Liver (tissue), 9 donors: ENCODE measurements around the gene EFNA2. TPM values are rescaled to one million over a fixed set of nuclear protein-coding genes. Genes with fewer than 3 reads are reported as not detected.

Experiments used
- DNase-seq: peaks from one replicate; pipeline ENCODE4 v3.0.0-alpha.2; 2017; ENCODE audit warnings: low spot score
- H3K27ac ChIP-seq, 2 donors: one replicate each; pipeline ENCODE4 v1.7.0; 2013; ENCODE audit warnings: inconsistent platforms in 2 of 2, low read length in 2 of 2, control low read depth in 1 of 2, low read depth in 1 of 2, mild to moderate bottlenecking in 1 of 2
- H3K27me3 ChIP-seq, 4 donors: one replicate each; pipeline versions ENCODE4 v1.6.1 to v1.7.0; 2013; ENCODE audit warnings: low read length in 3 of 4, inconsistent platforms in 1 of 4, mild to moderate bottlenecking in 1 of 4, moderate library complexity in 1 of 4; ENCODE audit not compliant: control insufficient read depth in 4 of 4, insufficient read depth in 4 of 4
- H3K36me3 ChIP-seq, 4 donors: one replicate each; pipeline versions ENCODE4 v1.6.1 to v1.7.0; 2013; ENCODE audit warnings: low read length in 3 of 4, mild to moderate bottlenecking in 3 of 4, low read depth in 1 of 4, moderate library complexity in 1 of 4; ENCODE audit not compliant: control insufficient read depth in 4 of 4, insufficient read depth in 3 of 4
- H3K4me1 ChIP-seq, 4 donors: one replicate each; pipeline versions ENCODE4 v1.6.1 to v1.7.0; 2013; ENCODE audit warnings: low read length in 3 of 4, mild to moderate bottlenecking in 3 of 4, moderate library complexity in 1 of 4; ENCODE audit not compliant: control insufficient read depth in 4 of 4, insufficient read depth in 4 of 4
- H3K4me3 ChIP-seq, 3 donors: one replicate each; pipeline versions ENCODE4 v1.6.1 to v1.7.0; 2013; ENCODE audit warnings: low read length in 3 of 3, control low read depth in 1 of 3, low read depth in 1 of 3, mild to moderate bottlenecking in 1 of 3
- H3K9ac ChIP-seq, 2 donors: one replicate each; pipeline ENCODE4 v1.7.0; 2013; ENCODE audit warnings: low read length in 2 of 2, mild to moderate bottlenecking in 2 of 2, moderate library complexity in 2 of 2, control low read depth in 1 of 2, low read depth in 1 of 2
- H3K9me3 ChIP-seq, 4 donors: one replicate each; pipeline versions ENCODE4 v1.6.1 to v1.7.0; 2013; ENCODE audit warnings: low read length in 3 of 4; ENCODE audit not compliant: control insufficient read depth in 4 of 4
- ATF3 ChIP-seq: IDR thresholded peaks from 2 replicates; pipeline ENCODE4 v1.6.1; 2016; ENCODE audit warnings: antibody characterized with exemption
- CTCF ChIP-seq: fragments of 150-350 bp; IDR thresholded peaks from 2 replicates; pipeline ENCODE4 v1.5.1; 2017; ENCODE audit warnings: improper control_type of control experiment, low read depth, low read length; ENCODE audit not compliant: missing input control
- EGR1 ChIP-seq, 2 donors: IDR thresholded peaks; 2 replicates each; pipeline ENCODE4 v1.6.1; 2016 to 2018; ENCODE audit warnings: antibody characterized with exemption in 2 of 2, low read depth in 2 of 2
- FOXA1 ChIP-seq: IDR thresholded peaks from 2 replicates; pipeline ENCODE4 v1.6.1; 2016; ENCODE audit warnings: antibody characterized with exemption
- FOXA2 ChIP-seq: IDR thresholded peaks from 2 replicates; pipeline ENCODE4 v1.6.1; 2016; ENCODE audit warnings: antibody characterized with exemption
- GABPA ChIP-seq, 2 donors: IDR thresholded peaks in 1 of 2; conservative IDR thresholded peaks in 1 of 2; 2 replicates each; pipeline ENCODE4 v1.6.1; 2016; ENCODE audit warnings: antibody characterized with exemption in 2 of 2, mild to moderate bottlenecking in 1 of 2, moderate library complexity in 1 of 2
- HNF4A ChIP-seq, 2 donors: conservative IDR thresholded peaks; 2 replicates each; pipeline ENCODE4 v1.6.1; 2016; ENCODE audit warnings: antibody characterized with exemption in 2 of 2, mild to moderate bottlenecking in 2 of 2
- HNF4G ChIP-seq: IDR thresholded peaks from 2 replicates; pipeline ENCODE4 v1.6.1; 2016; ENCODE audit warnings: antibody characterized with exemption
- JUND ChIP-seq, 2 donors: IDR thresholded peaks; 2 replicates each; pipeline ENCODE4 v1.6.1; 2016; ENCODE audit warnings: antibody characterized with exemption in 2 of 2
- MAX ChIP-seq: IDR thresholded peaks from 2 replicates; pipeline ENCODE4 v1.6.1; 2016; ENCODE audit warnings: antibody characterized with exemption
- NR2F2 ChIP-seq: IDR thresholded peaks from 2 replicates; pipeline ENCODE4 v1.6.1; 2016; ENCODE audit warnings: antibody characterized with exemption
- RAD21 ChIP-seq, 2 donors: IDR thresholded peaks; 2 replicates each; pipeline ENCODE4 v1.6.1; 2016; ENCODE audit warnings: antibody characterized with exemption in 2 of 2, mild to moderate bottlenecking in 2 of 2
- REST ChIP-seq: IDR thresholded peaks from 2 replicates; pipeline ENCODE4 v1.6.1; 2016; ENCODE audit warnings: antibody characterized with exemption, mild to moderate bottlenecking
- RXRA ChIP-seq, 2 donors: IDR thresholded peaks; 2 replicates each; pipeline ENCODE4 v1.6.1; 2017 to 2018; ENCODE audit warnings: antibody characterized with exemption in 2 of 2, mild to moderate bottlenecking in 1 of 2
- TAF1 ChIP-seq: conservative IDR thresholded peaks from 2 replicates; pipeline ENCODE4 v1.6.1; 2016; ENCODE audit warnings: antibody characterized with exemption, mild to moderate bottlenecking
- YY1 ChIP-seq: IDR thresholded peaks from 2 replicates; pipeline ENCODE4 v1.6.1; 2016; ENCODE audit warnings: antibody characterized with exemption, mild to moderate bottlenecking
- ZBTB33 ChIP-seq: IDR thresholded peaks from 2 replicates; pipeline ENCODE4 v1.6.1; 2016; ENCODE audit warnings: antibody characterized with exemption
- WGBS: extraction: QIAGEN DNeasy Blood & Tissue Kit; methylation state at CpG from one replicate; pipeline ENCODE4 v1.1.7; 2013; 5-methylcytosine and 5-hydroxymethylcytosine counted together
- polyA plus RNA-seq, 2 donors: library from polyadenylated mRNA; stranded (reverse) in 1 of 2; unstranded in 1 of 2; fragments of 200-250 nt in 1 of 2; fragments of >200 nt in 1 of 2; fragmentation: Nextera tagmentation in 1 of 2; extraction: Ambion mirVana in 1 of 2; gene quantifications; one replicate each; pipeline versions ENCODE4 v1.2.1 to v1.2.3, GENCODE V29; 2013 to 2015
- total RNA-seq, 2 donors: library from RNA; depleted of rRNA; stranded (reverse); fragments of >200 nt; gene quantifications; one replicate each; pipeline ENCODE4 v1.2.3, GENCODE V29; 2014
- donor health status: healthy.
- donor health status: healthy.
- donor health status: healthy.
- donor health status: healthy.
- donor health status: healthy.

Gene EFNA2
- total and polyA plus RNA-seq, 4 donors, result 0.98 to 9.8 (median 4.3) TPM

GRCh38 chr19:1317274-1318003 is 31.8 kb downstream of the EFNA2 start:
- 82% methylated on average over 17 of the region's 17 CpGs for WGBS
- TF ChIP-seq EGR1 (IDR thresholded peaks at IDR 0.05; ENCODE audit: low read depth in 2 of 2) (no peak), TAF1 (no peak), JUND (IDR thresholded peaks at IDR 0.05) (no peak), YY1 (no peak), RAD21 (IDR thresholded peaks at IDR 0.05) (no peak), NR2F2 (no peak), FOXA2 (no peak), ATF3 (no peak), ZBTB33 (no peak), REST (no peak), FOXA1 (no peak), MAX (no peak), RXRA (IDR thresholded peaks at IDR 0.05) (no peak)
- Histone ChIP-seq H3K9me3 (no peaks in the 10 kb centered on the region), H3K36me3 (no peaks in the 10 kb centered on the region), H3K27ac (no peak overlapping the region), H3K4me3 (no peak overlapping the region), H3K4me1 (peaks cover 0 to 12% (median 3%) of the 10 kb centered on the region in 4 donors), H3K27me3 (peaks cover 0 to 2% (median 0%) of the 10 kb centered on the region in 4 donors), H3K9ac (no peak overlapping the region)
- no peak for DNase-seq

- H3K9ac ChIP-seq, result no peak overlapping the region
- H3K36me3 ChIP-seq, result no peaks in the 10 kb centered on the region
- DNase-seq, result no peak
- TF ChIP-seq HNF4A (conservative IDR thresholded peaks at IDR 0.05), result no peak
- no peak for TF ChIP-seq CTCF
- no peak for TF ChIP-seq MAX
- no peak for TF ChIP-seq TAF1
- no peak for TF ChIP-seq NR2F2
- no peak for TF ChIP-seq RAD21 (IDR thresholded peaks at IDR 0.05)
- no peak for TF ChIP-seq REST
- no peak for TF ChIP-seq HNF4G
- no peak for TF ChIP-seq JUND (IDR thresholded peaks at IDR 0.05)
- TF ChIP-seq YY1, result no peak
- TF ChIP-seq GABPA (IDR thresholded peaks at IDR 0.05 in 1 of 2, conservative IDR thresholded peaks at IDR 0.05 in 1 of 2), result no peak
- H3K4me3 ChIP-seq, result no peak overlapping the region
- no peaks in the 10 kb centered on the region for H3K9me3 ChIP-seq
- peaks cover 0 to 12% (median 3%) of the 10 kb centered on the region in 4 donors for H3K4me1 ChIP-seq
- H3K27me3 ChIP-seq, result peaks cover 0 to 2% (median 0%) of the 10 kb centered on the region in 4 donors
- 63% methylated on average over 46 of the region's 46 CpGs for WGBS
- no peak overlapping the region for H3K27ac ChIP-seq
Observed at GRCh38 chr19:1318678-1319471, 33.2 kb downstream of the EFNA2 start.
